ENCODE results near the gene BMP3. TPM values are rescaled to one million over a fixed set of nuclear protein-coding genes. Genes with fewer than 3 reads are reported as not detected.

Gene BMP3
- total RNA-seq, 1 experiment from 2014 or later = not detected

DNA sequence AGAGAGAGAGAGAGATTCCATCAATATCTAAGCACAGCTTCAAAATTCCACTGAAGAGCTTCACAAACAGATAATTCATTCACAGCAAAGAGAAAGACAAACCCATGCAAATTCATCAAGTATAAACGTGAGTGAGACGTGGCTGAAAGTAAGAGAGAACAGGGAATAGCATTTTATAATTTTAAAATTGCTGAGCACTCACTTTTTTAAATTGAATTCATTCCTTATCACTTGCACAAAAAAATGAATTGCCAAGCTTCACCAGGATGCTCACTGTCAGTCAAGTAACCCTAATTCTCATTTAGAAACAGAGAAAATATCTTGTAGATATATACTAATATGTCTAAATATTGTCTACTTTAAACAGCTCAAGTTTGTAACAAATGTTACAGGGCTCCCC is 40.5 kb downstream of the BMP3 start:
- H3K27ac Mint-ChIP-seq (ENCODE audit: unreplicated experiment) = no peak overlapping the region
- H3K9me3 Mint-ChIP-seq (ENCODE audit: unreplicated experiment) = no peaks in the 10 kb centered on the region
- no TSS peak for BruUV-seq (replicated peaks)
- H3K27me3 Mint-ChIP-seq (ENCODE audit: insufficient read depth, unreplicated experiment) = peaks cover 11% of the 10 kb centered on the region
- Histone ChIP-seq H3K36me3 (ENCODE audit: control insufficient read depth, insufficient read depth, low read length) (no peaks in the 10 kb centered on the region), H3K27me3 (replicated peaks; ENCODE audit: control insufficient read depth, insufficient read depth, low read length) (no peaks in the 10 kb centered on the region), H3K4me3 (ENCODE audit: low read depth, low read length) (no peak overlapping the region), H3K4me1 (no peaks in the 10 kb centered on the region), H3K9me3 (no peaks in the 10 kb centered on the region)
- no peak for DNase-seq
- intact Hi-C loops (cut with micrococcal nuclease; ENCODE audit: unreplicated experiment) = no loop called here
- ChIA-PET CTCF (interaction anchor here (0.7 to 2.8 kb wide), 2 partner anchors 13 to 281 kb away, joined by 3 to 36 read pairs; no protein-coding TSS in a partner anchor), POLR2A (no interaction called here)
- no peaks in the 10 kb centered on the region for H3K4me1 Mint-ChIP-seq (ENCODE audit: low read depth, unreplicated experiment)
- no peaks in the 10 kb centered on the region for H3K36me3 Mint-ChIP-seq (ENCODE audit: insufficient read depth, unreplicated experiment)
- TF ChIP-seq, protein P1, sequence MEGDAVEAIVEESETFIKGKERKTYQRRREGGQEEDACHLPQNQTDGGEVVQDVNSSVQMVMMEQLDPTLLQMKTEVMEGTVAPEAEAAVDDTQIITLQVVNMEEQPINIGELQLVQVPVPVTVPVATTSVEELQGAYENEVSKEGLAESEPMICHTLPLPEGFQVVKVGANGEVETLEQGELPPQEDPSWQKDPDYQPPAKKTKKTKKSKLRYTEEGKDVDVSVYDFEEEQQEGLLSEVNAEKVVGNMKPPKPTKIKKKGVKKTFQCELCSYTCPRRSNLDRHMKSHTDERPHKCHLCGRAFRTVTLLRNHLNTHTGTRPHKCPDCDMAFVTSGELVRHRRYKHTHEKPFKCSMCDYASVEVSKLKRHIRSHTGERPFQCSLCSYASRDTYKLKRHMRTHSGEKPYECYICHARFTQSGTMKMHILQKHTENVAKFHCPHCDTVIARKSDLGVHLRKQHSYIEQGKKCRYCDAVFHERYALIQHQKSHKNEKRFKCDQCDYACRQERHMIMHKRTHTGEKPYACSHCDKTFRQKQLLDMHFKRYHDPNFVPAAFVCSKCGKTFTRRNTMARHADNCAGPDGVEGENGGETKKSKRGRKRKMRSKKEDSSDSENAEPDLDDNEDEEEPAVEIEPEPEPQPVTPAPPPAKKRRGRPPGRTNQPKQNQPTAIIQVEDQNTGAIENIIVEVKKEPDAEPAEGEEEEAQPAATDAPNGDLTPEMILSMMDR (IDR thresholded peaks at IDR 0.05; ENCODE audit: insufficient read depth in 1 of 2, low read depth in 1 of 2, low read length in 1 of 2, severe bottlenecking in 1 of 2, unreplicated experiment in 1 of 2) = no peak
- H3K4me3 Mint-ChIP-seq (ENCODE audit: unreplicated experiment) = no peak overlapping the region

DNA sequence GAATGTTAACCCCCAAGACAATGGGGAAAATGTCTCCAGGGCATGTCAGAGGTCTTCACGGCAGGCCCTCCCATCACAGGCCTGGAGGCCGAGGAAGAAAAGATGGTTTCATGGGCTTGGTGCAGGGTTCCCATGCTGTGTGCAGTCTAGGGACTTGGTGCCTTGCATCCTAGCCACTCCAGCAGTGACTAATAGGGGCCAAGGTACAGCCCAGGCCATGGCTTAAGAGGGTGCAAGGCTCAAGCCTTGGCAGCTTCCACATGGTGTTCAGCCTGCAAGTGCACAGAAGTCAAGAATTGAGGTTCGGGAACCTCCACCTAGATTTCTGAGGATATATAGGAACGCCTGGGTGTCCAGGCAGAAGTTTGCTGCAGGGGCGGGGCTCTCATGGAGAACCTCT is 50.6 kb downstream of the BMP3 start:
- CTCF ChIA-PET = no interaction called here
- no peak for DNase-seq
- no TSS peak for BruUV-seq (replicated peaks)
- Histone ChIP-seq H3K9me3 (no peaks in the 10 kb centered on the region), H3K36me3 (ENCODE audit: control insufficient read depth, insufficient read depth, low read length) (no peaks in the 10 kb centered on the region), H3K4me1 (no peaks in the 10 kb centered on the region), H3K27me3 (replicated peaks; ENCODE audit: control insufficient read depth, insufficient read depth, low read length) (no peaks in the 10 kb centered on the region), H3K4me3 (ENCODE audit: low read depth, low read length) (no peak overlapping the region)
- Mint-ChIP-seq H3K36me3 (ENCODE audit: insufficient read depth, unreplicated experiment) (no peaks in the 10 kb centered on the region), H3K27ac (ENCODE audit: unreplicated experiment) (no peak overlapping the region), H3K27me3 (ENCODE audit: insufficient read depth, unreplicated experiment) (peaks cover 3% of the 10 kb centered on the region), H3K9me3 (ENCODE audit: unreplicated experiment) (peaks cover 14% of the 10 kb centered on the region), H3K4me1 (ENCODE audit: low read depth, unreplicated experiment) (no peaks in the 10 kb centered on the region), H3K4me3 (ENCODE audit: unreplicated experiment) (no peak overlapping the region)
- TF ChIP-seq, protein P1 (IDR thresholded peaks at IDR 0.05; ENCODE audit: insufficient read depth in 1 of 2, low read depth in 1 of 2, low read length in 1 of 2, severe bottlenecking in 1 of 2, unreplicated experiment in 1 of 2) = no peak
- POLR2A ChIA-PET = no interaction called here
- intact Hi-C loops (cut with micrococcal nuclease; ENCODE audit: unreplicated experiment) = loop anchor here (10.0 kb wide), 1 partner anchor 114 kb away; no protein-coding TSS in a partner anchor

DNA sequence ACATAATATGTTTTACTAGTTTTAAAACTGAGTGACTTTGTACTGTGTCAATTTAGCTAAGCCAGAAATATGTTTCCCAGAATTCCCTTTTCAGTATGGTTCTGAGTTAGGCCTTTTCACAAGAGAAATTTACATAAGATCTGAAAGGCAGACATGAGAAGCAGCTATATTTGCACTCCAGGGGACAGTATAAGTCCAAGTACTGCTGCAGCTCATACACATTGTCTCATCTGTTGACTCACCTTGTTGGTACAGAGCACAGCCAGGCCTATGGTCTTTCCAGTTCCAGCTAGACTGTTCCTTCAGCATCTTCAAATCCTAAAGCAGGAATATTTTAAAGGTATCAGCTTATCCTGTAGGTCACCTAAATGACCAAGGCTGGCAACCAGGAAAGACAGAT is 53.5 kb downstream of the BMP3 start:
- CTCF ChIA-PET = interaction anchor here (1.0 to 2.0 kb wide), 4 partner anchors 13 to 293 kb away, joined by 3 to 16 read pairs (median 4); no protein-coding TSS in a partner anchor
- Histone ChIP-seq H3K9me3 (no peaks in the 10 kb centered on the region; the same call in 1 of the 2 replicates), H3K4me3 (ENCODE audit: low read depth, low read length) (no peak overlapping the region), H3K36me3 (ENCODE audit: control insufficient read depth, insufficient read depth, low read length) (no peaks in the 10 kb centered on the region), H3K27me3 (replicated peaks; ENCODE audit: control insufficient read depth, insufficient read depth, low read length) (no peaks in the 10 kb centered on the region), H3K4me1 (no peaks in the 10 kb centered on the region)
- no peaks in the 10 kb centered on the region for H3K4me1 Mint-ChIP-seq (ENCODE audit: low read depth, unreplicated experiment)
- H3K27ac Mint-ChIP-seq (ENCODE audit: unreplicated experiment) = no peak overlapping the region
- DNase-seq = peak in 1 of 2 experiments; percentile 19
- H3K4me3 Mint-ChIP-seq (ENCODE audit: unreplicated experiment) = no peak overlapping the region
- H3K9me3 Mint-ChIP-seq (ENCODE audit: unreplicated experiment) = peaks cover 14% of the 10 kb centered on the region
- BruUV-seq (replicated peaks) = no TSS peak
- intact Hi-C loops (cut with micrococcal nuclease; ENCODE audit: unreplicated experiment) = loop anchor here (1.0 to 10.0 kb wide), 2 partner anchors 111 to 267 kb away; no protein-coding TSS in a partner anchor
- TF ChIP-seq, protein P1 (IDR thresholded peaks at IDR 0.05; ENCODE audit: insufficient read depth in 1 of 2, low read depth in 1 of 2, low read length in 1 of 2, severe bottlenecking in 1 of 2, unreplicated experiment in 1 of 2) = peak; percentile 24 to 53
- no peaks in the 10 kb centered on the region for H3K27me3 Mint-ChIP-seq (ENCODE audit: insufficient read depth, unreplicated experiment)
- POLR2A ChIA-PET = no interaction called here
- H3K36me3 Mint-ChIP-seq (ENCODE audit: insufficient read depth, unreplicated experiment) = no peaks in the 10 kb centered on the region
